ENCODE data around the gene TP53RK.

GRCh38 chr20:46721476-46721875, 32.2 kb upstream of the TP53RK start:
- TF ChIP-seq, protein P1, sequence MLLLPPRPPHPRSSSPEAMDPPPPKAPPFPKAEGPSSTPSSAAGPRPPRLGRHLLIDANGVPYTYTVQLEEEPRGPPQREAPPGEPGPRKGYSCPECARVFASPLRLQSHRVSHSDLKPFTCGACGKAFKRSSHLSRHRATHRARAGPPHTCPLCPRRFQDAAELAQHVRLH (tag by site-specific recombination; IDR thresholded peaks at IDR 0.05): no peak
- TF ChIP-seq, protein P2, sequence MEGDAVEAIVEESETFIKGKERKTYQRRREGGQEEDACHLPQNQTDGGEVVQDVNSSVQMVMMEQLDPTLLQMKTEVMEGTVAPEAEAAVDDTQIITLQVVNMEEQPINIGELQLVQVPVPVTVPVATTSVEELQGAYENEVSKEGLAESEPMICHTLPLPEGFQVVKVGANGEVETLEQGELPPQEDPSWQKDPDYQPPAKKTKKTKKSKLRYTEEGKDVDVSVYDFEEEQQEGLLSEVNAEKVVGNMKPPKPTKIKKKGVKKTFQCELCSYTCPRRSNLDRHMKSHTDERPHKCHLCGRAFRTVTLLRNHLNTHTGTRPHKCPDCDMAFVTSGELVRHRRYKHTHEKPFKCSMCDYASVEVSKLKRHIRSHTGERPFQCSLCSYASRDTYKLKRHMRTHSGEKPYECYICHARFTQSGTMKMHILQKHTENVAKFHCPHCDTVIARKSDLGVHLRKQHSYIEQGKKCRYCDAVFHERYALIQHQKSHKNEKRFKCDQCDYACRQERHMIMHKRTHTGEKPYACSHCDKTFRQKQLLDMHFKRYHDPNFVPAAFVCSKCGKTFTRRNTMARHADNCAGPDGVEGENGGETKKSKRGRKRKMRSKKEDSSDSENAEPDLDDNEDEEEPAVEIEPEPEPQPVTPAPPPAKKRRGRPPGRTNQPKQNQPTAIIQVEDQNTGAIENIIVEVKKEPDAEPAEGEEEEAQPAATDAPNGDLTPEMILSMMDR (tag by site-specific recombination; IDR thresholded peaks at IDR 0.05): no peak
- TF ChIP-seq ZNF174 (tag by site-specific recombination; IDR thresholded peaks at IDR 0.05): no peak
